ENCODE results near the gene RPIA.
"Not testable (repeated sequence)": the region's sequence is repeated elsewhere in the genome, so short reads cannot be mapped to it uniquely, and the experiment has no call there.

The RPIA gene

GRCh38 chr2:88691339-88692183 is at the start of gene RPIA:
Gene RPIA (plus strand): TSS chr2:88691673. CDS start chr2:88691699, 26 bp downstream.
- TF ChIP-seq EZH2phosphoT487 (IDR thresholded peaks at IDR 0.05; ENCODE audit: low read length) (no peak), EZH2 (optimal IDR thresholded peaks at IDR 0.05; ENCODE audit: low read depth, low read length) (no peak), CTCF (IDR thresholded peaks at IDR 0.05; ENCODE audit: low read length) (peak; percentile 62)
- Histone ChIP-seq H2AFZ (ENCODE audit: low read length) (peak within 1 kb of the TSS; percentile 85), H3K36me3 (replicated peaks; ENCODE audit: insufficient read depth, low read length) (no peaks in the 10 kb centered on the region), H3K9me2 (replicated peaks; ENCODE audit: insufficient read depth, low read length) (no peaks in the 10 kb centered on the region), H3K4me2 (ENCODE audit: low read depth, low read length) (peak within 1 kb of the TSS; percentile 81), H3K4me3 (ENCODE audit: low read length) (peak within 1 kb of the TSS; percentile 71), H3K27me3 (replicated peaks; ENCODE audit: insufficient read depth, low read length) (no peaks in the 10 kb centered on the region), H3K27ac (ENCODE audit: low read length) (peak within 1 kb of the TSS; percentile 39; the same call in 1 of the 2 replicates), H3K4me1 (ENCODE audit: low read length) (peaks cover 15% of the 10 kb centered on the region), H3K9me3 (replicated peaks; ENCODE audit: insufficient read depth, low read length) (no peaks in the 10 kb centered on the region), H4K20me1 (ENCODE audit: insufficient read depth, low read length) (no peaks in the 10 kb centered on the region), H3K79me2 (ENCODE audit: low read length) (peaks cover 56% of the 10 kb centered on the region), H3K9ac (ENCODE audit: low read length) (peak within 1 kb of the TSS; percentile 59), H3F3A (ENCODE audit: insufficient read depth, low read length) (0 out of 2 replicates have a peak, but pooled peaks cover 5% of the 10 kb centered on the region)
- DNase-seq, result peak; percentile 100

GRCh38 chr2:88642278-88642677 is 49.2 kb upstream of the RPIA start:
- no peaks in the 10 kb centered on the region for H3K27me3 ChIP-seq (replicated peaks; ENCODE audit: insufficient read depth, low read length)
- no peaks in the 10 kb centered on the region for H3K9me3 ChIP-seq (replicated peaks; ENCODE audit: insufficient read depth, low read length)

GRCh38 chr2:88645291-88645882 is 46.1 kb upstream of the RPIA start:
- H3K27ac ChIP-seq (ENCODE audit: low read length); DNase-seq; H3K9me2 ChIP-seq (replicated peaks; ENCODE audit: insufficient read depth, low read length); H3K9ac ChIP-seq (ENCODE audit: low read length); H3K4me2 ChIP-seq (ENCODE audit: low read depth, low read length); H3K79me2 ChIP-seq (ENCODE audit: low read length); H2AFZ ChIP-seq (ENCODE audit: low read length); H3K4me1 ChIP-seq (ENCODE audit: low read length); H3F3A ChIP-seq (ENCODE audit: insufficient read depth, low read length); H4K20me1 ChIP-seq (ENCODE audit: insufficient read depth, low read length); H3K27me3 ChIP-seq (replicated peaks; ENCODE audit: insufficient read depth, low read length); H3K36me3 ChIP-seq (replicated peaks; ENCODE audit: insufficient read depth, low read length); H3K9me3 ChIP-seq (replicated peaks; ENCODE audit: insufficient read depth, low read length); H3K4me3 ChIP-seq (ENCODE audit: low read length): not testable (repeated sequence)

More at GRCh38 chr2:88642278-88642677, 49.2 kb upstream of the RPIA start:
- H3K27ac ChIP-seq (ENCODE audit: low read length), result no peak overlapping the region
- DNase-seq, result no peak
- H3K4me1 ChIP-seq (ENCODE audit: low read length), result peaks cover 30% of the 10 kb centered on the region
- TF ChIP-seq EZH2 (optimal IDR thresholded peaks at IDR 0.05; ENCODE audit: low read depth, low read length) (no peak), EZH2phosphoT487 (IDR thresholded peaks at IDR 0.05; ENCODE audit: low read length) (no peak), CTCF (IDR thresholded peaks at IDR 0.05; ENCODE audit: low read length) (no peak)
- H4K20me1 ChIP-seq (ENCODE audit: insufficient read depth, low read length), result no peaks in the 10 kb centered on the region
- H3F3A ChIP-seq (ENCODE audit: insufficient read depth, low read length), result peaks cover 13% of the 10 kb centered on the region; the same call in 1 of the 2 replicates
- no peak overlapping the region for H3K9ac ChIP-seq (ENCODE audit: low read length)
- no peak overlapping the region for H2AFZ ChIP-seq (ENCODE audit: low read length)
- H3K36me3 ChIP-seq (replicated peaks; ENCODE audit: insufficient read depth, low read length), result no peaks in the 10 kb centered on the region
- no peak overlapping the region for H3K4me2 ChIP-seq (ENCODE audit: low read depth, low read length)
- no peaks in the 10 kb centered on the region for H3K9me2 ChIP-seq (replicated peaks; ENCODE audit: insufficient read depth, low read length)
- no peaks in the 10 kb centered on the region for H3K79me2 ChIP-seq (ENCODE audit: low read length)
- no peak overlapping the region for H3K4me3 ChIP-seq (ENCODE audit: low read length)

Data from MM.1S (cell line).